Osteocyte (in vitro differentiated cells): Measurements from ENCODE around the gene OAS3. TPM values are rescaled to one million over a fixed set of nuclear protein-coding genes. Genes with fewer than 3 reads are reported as not detected.

ENCODE experiments used
- DNase-seq: peaks from one replicate; pipeline ENCODE4 v3.0.0; 2021; ENCODE audit warnings: mixed read lengths; ENCODE audit not compliant: unreplicated experiment; ENCODE audit errors: extremely low spot score
- H3K27ac Mint-ChIP-seq: one replicate; pipeline ENCODE4 v1.8.0; 2021; ENCODE audit warnings: mild to moderate bottlenecking, mixed read lengths; ENCODE audit not compliant: unreplicated experiment
- H3K27me3 Mint-ChIP-seq: one replicate; pipeline ENCODE4 v1.8.0; 2021; ENCODE audit warnings: mixed read lengths; ENCODE audit not compliant: unreplicated experiment
- H3K36me3 Mint-ChIP-seq: one replicate; pipeline ENCODE4 v1.8.0; 2021; ENCODE audit warnings: mixed read lengths; ENCODE audit not compliant: unreplicated experiment
- H3K4me1 Mint-ChIP-seq: one replicate; pipeline ENCODE4 v1.8.0; 2021; ENCODE audit warnings: mixed read lengths; ENCODE audit not compliant: unreplicated experiment
- H3K4me3 Mint-ChIP-seq: one replicate; pipeline ENCODE4 v1.8.0; 2021; ENCODE audit warnings: mild to moderate bottlenecking, moderate library complexity, mixed read lengths; ENCODE audit not compliant: unreplicated experiment
- H3K9me3 Mint-ChIP-seq: one replicate; pipeline ENCODE4 v1.8.0; 2021; ENCODE audit warnings: mixed read lengths; ENCODE audit not compliant: unreplicated experiment
- total RNA-seq: library from RNA; stranded (reverse); gene quantifications from 2 replicates; pipeline ENCODE4 v1.2.1, GENCODE V29; 2021
- TF ChIP-seq, protein P1 (sequence below): fragments of 200-600 bp; sonication (generic); IDR thresholded peaks from 2 replicates; pipeline ENCODE4 v1.5.0; 2021; ENCODE audit warnings: antibody characterized with exemption, mild to moderate bottlenecking, moderate library complexity

Gene OAS3
- total RNA-seq, 1 donor from 2014 or later: 0.13 TPM

DNA sequence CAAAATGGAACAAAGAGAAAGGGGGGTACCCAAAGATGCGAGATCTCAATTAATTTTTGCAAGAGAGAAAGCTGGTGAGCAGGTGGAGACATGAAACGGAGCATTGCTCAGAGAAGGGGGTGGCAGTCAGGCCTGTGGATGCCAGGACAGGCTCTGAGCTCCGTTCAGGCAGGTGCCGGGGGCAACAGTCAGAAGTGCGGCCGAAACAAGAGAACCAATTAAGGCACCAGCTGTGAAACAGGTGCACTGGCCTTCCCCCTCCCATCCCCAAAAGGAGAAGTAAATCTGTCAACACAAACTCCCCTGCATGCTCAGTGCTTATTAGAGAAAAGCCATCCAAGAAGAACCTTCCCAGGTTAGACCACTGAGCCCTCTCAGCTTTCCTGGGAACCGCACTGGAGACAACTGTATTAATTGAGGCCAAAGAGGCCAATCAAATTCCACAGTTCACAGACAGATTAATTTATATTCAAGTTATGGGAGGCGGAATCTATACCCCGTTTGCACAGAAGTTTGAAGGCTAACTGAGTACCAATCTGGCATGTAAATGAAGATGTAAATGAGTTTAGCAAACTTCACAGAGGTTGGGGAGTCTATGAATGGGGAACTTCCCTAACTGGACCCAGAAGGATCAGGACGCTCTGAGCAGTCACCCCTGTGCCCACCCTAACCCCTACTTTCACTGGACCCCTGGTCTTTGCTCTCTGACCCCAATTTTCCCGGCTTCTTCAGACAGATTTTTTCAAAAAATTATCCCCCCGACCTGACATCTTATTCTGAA is 60.9 kb downstream of the OAS3 start:
- no peaks in the 10 kb centered on the region for H3K4me1 Mint-ChIP-seq
- DNase-seq: no peak
- no peak overlapping the region for H3K27ac Mint-ChIP-seq
- H3K4me3 Mint-ChIP-seq: no peak overlapping the region
- no peaks in the 10 kb centered on the region for H3K9me3 Mint-ChIP-seq
- H3K27me3 Mint-ChIP-seq: peaks cover 16% of the 10 kb centered on the region
- TF ChIP-seq, protein P1, sequence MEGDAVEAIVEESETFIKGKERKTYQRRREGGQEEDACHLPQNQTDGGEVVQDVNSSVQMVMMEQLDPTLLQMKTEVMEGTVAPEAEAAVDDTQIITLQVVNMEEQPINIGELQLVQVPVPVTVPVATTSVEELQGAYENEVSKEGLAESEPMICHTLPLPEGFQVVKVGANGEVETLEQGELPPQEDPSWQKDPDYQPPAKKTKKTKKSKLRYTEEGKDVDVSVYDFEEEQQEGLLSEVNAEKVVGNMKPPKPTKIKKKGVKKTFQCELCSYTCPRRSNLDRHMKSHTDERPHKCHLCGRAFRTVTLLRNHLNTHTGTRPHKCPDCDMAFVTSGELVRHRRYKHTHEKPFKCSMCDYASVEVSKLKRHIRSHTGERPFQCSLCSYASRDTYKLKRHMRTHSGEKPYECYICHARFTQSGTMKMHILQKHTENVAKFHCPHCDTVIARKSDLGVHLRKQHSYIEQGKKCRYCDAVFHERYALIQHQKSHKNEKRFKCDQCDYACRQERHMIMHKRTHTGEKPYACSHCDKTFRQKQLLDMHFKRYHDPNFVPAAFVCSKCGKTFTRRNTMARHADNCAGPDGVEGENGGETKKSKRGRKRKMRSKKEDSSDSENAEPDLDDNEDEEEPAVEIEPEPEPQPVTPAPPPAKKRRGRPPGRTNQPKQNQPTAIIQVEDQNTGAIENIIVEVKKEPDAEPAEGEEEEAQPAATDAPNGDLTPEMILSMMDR: no peak
- H3K36me3 Mint-ChIP-seq: no peaks in the 10 kb centered on the region

DNA sequence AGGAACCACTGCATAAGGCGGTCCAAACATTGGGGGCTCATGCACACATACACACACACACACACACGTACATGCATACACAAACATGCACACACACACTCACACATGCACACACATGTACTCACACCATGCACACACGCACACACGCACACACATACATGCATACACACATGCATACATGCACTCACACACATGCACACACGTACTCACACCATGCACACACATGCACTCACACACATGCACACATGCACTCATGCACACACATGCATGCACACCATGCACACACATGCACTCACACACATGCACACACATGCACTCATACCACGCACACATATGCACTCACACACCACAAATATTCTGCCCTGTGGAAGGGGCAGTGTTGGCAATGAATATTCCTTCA is 62.2 kb downstream of the OAS3 start:
- DNase-seq: no peak
- H3K36me3 Mint-ChIP-seq: no peaks in the 10 kb centered on the region
- no peaks in the 10 kb centered on the region for H3K9me3 Mint-ChIP-seq
- peaks cover 14% of the 10 kb centered on the region for H3K27me3 Mint-ChIP-seq
- H3K4me3 Mint-ChIP-seq: no peak overlapping the region
- H3K4me1 Mint-ChIP-seq: no peaks in the 10 kb centered on the region
- H3K27ac Mint-ChIP-seq: no peak overlapping the region
- TF ChIP-seq, protein P1: no peak

DNA sequence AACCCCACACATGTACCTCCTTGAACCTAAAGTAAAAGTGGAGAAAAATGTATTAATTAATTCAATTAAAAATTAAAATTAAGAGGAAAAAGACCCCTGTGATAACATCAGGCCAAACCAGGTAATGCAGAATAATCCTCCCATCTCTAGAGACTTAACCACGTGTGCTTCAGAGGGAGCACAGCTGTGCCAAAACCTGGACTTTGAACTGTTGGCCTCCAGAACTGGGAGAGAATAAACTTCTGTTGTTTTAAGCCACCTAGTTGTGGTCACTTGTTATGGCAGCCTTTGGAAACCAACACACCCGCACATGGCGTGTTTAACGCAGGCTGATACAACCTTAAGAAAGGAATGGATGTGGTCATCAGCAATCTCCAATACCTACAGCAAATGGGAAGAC is 63.9 kb downstream of the OAS3 start:
- H3K4me3 Mint-ChIP-seq: no peak overlapping the region
- TF ChIP-seq, protein P1: no peak
- no peaks in the 10 kb centered on the region for H3K4me1 Mint-ChIP-seq
- H3K36me3 Mint-ChIP-seq: no peaks in the 10 kb centered on the region
- H3K27me3 Mint-ChIP-seq: peaks cover 9% of the 10 kb centered on the region
- DNase-seq: no peak
- no peak overlapping the region for H3K27ac Mint-ChIP-seq
- H3K9me3 Mint-ChIP-seq: no peaks in the 10 kb centered on the region

DNA sequence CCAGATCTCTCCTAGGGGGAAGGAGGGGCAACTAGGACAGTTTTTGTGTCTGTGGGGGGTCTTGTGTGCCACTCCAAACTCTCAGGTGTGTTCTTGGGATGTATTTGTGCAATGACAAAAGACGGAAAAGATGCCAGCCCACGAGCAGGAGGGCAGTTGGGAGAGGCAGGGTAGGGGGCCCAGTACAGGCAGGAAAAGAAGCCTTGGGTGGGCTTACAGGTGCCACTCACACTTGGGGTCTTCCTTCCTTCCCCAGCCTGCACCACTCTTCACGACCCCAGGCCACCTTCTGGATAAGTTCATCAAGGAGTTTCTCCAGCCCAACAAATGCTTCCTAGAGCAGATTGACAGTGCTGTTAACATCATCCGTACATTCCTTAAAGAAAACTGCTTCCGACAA is 64.4 kb downstream of the OAS3 start:
- Mint-ChIP-seq H3K27ac (no peak overlapping the region), H3K27me3 (peaks cover 4% of the 10 kb centered on the region), H3K4me1 (no peaks in the 10 kb centered on the region), H3K9me3 (no peaks in the 10 kb centered on the region), H3K36me3 (no peaks in the 10 kb centered on the region), H3K4me3 (no peak overlapping the region)
- TF ChIP-seq, protein P1: no peak
- DNase-seq: no peak

DNA sequence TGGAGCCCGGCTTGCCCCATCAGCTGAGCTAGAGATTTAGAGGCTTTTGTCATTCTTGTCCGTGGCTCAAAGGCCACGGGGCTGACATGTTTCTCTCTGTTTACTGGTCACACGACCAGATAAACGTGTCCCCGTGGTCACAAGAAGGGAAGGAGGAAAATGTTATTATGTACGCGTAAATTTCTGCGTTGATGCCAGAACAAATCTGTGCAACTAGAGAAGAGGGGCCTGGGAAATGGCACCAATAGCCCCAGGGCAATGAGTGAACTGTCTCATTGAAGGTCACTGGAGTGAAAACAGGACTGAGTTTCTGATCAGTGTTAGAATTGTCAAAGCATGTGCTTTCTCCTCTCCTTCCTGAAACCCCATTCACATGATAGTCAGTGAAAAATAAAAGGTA is 65.4 kb downstream of the OAS3 start:
- Mint-ChIP-seq H3K27ac (no peak overlapping the region), H3K4me3 (no peak overlapping the region), H3K36me3 (no peaks in the 10 kb centered on the region), H3K4me1 (no peaks in the 10 kb centered on the region), H3K27me3 (peaks cover 8% of the 10 kb centered on the region), H3K9me3 (no peaks in the 10 kb centered on the region)
- DNase-seq: no peak
- TF ChIP-seq, protein P1: no peak
